Stimulated activated naive CD8-positive, alpha-beta T cell treated with anti-CD3 and anti-CD28 coated beads, Interleukin-15, Interleukin-2, amounts not matched to agents 100 ng/mL and 50 ng/mL, for 24 hours (primary cell): ENCODE results near the gene HSPA1A.
A peak's percentile ranks its signal among the peaks of the same experiment; 100 is the strongest.
"Not testable (repeated sequence)": the region's sequence is repeated elsewhere in the genome, so short reads cannot be mapped to it uniquely, and the experiment has no call there.

Experiments used
- H3K27ac Mint-ChIP-seq: one replicate; pipeline ENCODE4 v1.8.0; 2021; ENCODE audit warnings: mild to moderate bottlenecking, mixed read lengths
- H3K27me3 Mint-ChIP-seq: one replicate; pipeline ENCODE4 v1.8.0; 2021; ENCODE audit warnings: mixed read lengths
- H3K36me3 Mint-ChIP-seq: one replicate; pipeline ENCODE4 v1.8.0; 2021; ENCODE audit warnings: low read depth, mixed read lengths
- H3K4me1 Mint-ChIP-seq: one replicate; pipeline ENCODE4 v1.8.0; 2021; ENCODE audit warnings: low read depth, mixed read lengths
- H3K4me3 Mint-ChIP-seq: one replicate; pipeline ENCODE4 v1.8.0; 2021; ENCODE audit warnings: mild to moderate bottlenecking, mixed read lengths
- H3K9me3 Mint-ChIP-seq: one replicate; pipeline ENCODE4 v1.8.0; 2021; ENCODE audit warnings: mixed read lengths

Gene HSPA1A

GRCh38 chr6:31817133-31817928 lies 2.0 kb downstream of the HSPA1A start:
- Mint-ChIP-seq H3K27ac (peak overlapping the region; percentile 83), H3K4me1 (peaks cover 68% of the 10 kb centered on the region), H3K4me3 (peak overlapping the region; percentile 80)
- not testable (repeated sequence) for H3K27me3 Mint-ChIP-seq, H3K9me3 Mint-ChIP-seq, H3K36me3 Mint-ChIP-seq

- Mint-ChIP-seq H3K27ac (peak overlapping the region; percentile 83), H3K4me3 (peak overlapping the region; percentile 80), H3K4me1 (peaks cover 68% of the 10 kb centered on the region)
- H3K36me3 Mint-ChIP-seq, H3K9me3 Mint-ChIP-seq, H3K27me3 Mint-ChIP-seq: not testable (repeated sequence)
Observed at GRCh38 chr6:31817929-31818511, 2.7 kb downstream of the HSPA1A start.

- Mint-ChIP-seq H3K27me3 (no peaks in the 10 kb centered on the region), H3K36me3 (no peaks in the 10 kb centered on the region), H3K9me3 (no peaks in the 10 kb centered on the region), H3K27ac (no peak overlapping the region), H3K4me3 (no peak overlapping the region), H3K4me1 (peaks cover 56% of the 10 kb centered on the region)
Observed at GRCh38 chr6:31819871-31820299, 4.5 kb downstream of the HSPA1A start.

- not testable (repeated sequence) for H3K9me3 Mint-ChIP-seq, H3K36me3 Mint-ChIP-seq, H3K27me3 Mint-ChIP-seq, H3K27ac Mint-ChIP-seq
- Mint-ChIP-seq H3K4me3 (peak overlapping the region; percentile 84), H3K4me1 (peaks cover 57% of the 10 kb centered on the region)
Observed at GRCh38 chr6:31820399-31820798, 5.1 kb downstream of the HSPA1A start.

- peak overlapping the region; percentile 84 for H3K4me3 Mint-ChIP-seq
- H3K36me3 Mint-ChIP-seq, result no peaks in the 10 kb centered on the region
- H3K27me3 Mint-ChIP-seq, result no peaks in the 10 kb centered on the region
- H3K4me1 Mint-ChIP-seq, result peaks cover 66% of the 10 kb centered on the region
- no peaks in the 10 kb centered on the region for H3K9me3 Mint-ChIP-seq
- H3K27ac Mint-ChIP-seq, result peak overlapping the region; percentile 92
Observed at GRCh38 chr6:31821301-31822035, 6.1 kb downstream of the HSPA1A start.

- peaks cover 73% of the 10 kb centered on the region for H3K4me1 Mint-ChIP-seq
Observed at GRCh38 chr6:31822036-31822821, 6.9 kb downstream of the HSPA1A start.

GRCh38 chr6:31823592-31824196 lies 8.4 kb downstream of the HSPA1A start:
- not testable (repeated sequence) for H3K36me3 Mint-ChIP-seq, H3K27me3 Mint-ChIP-seq, H3K4me3 Mint-ChIP-seq, H3K27ac Mint-ChIP-seq, H3K9me3 Mint-ChIP-seq
- H3K4me1 Mint-ChIP-seq, result peaks cover 61% of the 10 kb centered on the region

More at GRCh38 chr6:31822036-31822821, 6.9 kb downstream of the HSPA1A start:
- Mint-ChIP-seq H3K27ac (peak overlapping the region; percentile 92), H3K27me3 (no peaks in the 10 kb centered on the region), H3K4me3 (peak overlapping the region; percentile 84), H3K9me3 (no peaks in the 10 kb centered on the region), H3K36me3 (no peaks in the 10 kb centered on the region)

- Mint-ChIP-seq H3K4me3 (peak overlapping the region; percentile 90), H3K27ac (peak overlapping the region; percentile 97), H3K27me3 (no peaks in the 10 kb centered on the region), H3K4me1 (peaks cover 59% of the 10 kb centered on the region), H3K9me3 (no peaks in the 10 kb centered on the region), H3K36me3 (peaks cover 9% of the 10 kb centered on the region)
Observed at GRCh38 chr6:31825553-31825952, 10.2 kb downstream of the HSPA1A start.

GRCh38 chr6:31826793-31827285 lies 11.5 kb downstream of the HSPA1A start:
- Mint-ChIP-seq H3K9me3 (no peaks in the 10 kb centered on the region), H3K27ac (peak overlapping the region; percentile 97), H3K27me3 (no peaks in the 10 kb centered on the region), H3K36me3 (peaks cover 12% of the 10 kb centered on the region), H3K4me3 (peak overlapping the region; percentile 90), H3K4me1 (peaks cover 59% of the 10 kb centered on the region)

- peaks cover 53% of the 10 kb centered on the region for H3K4me1 Mint-ChIP-seq
- H3K27ac Mint-ChIP-seq, result peak within 1 kb of the TSS; percentile 97
- H3K27me3 Mint-ChIP-seq, result no peaks in the 10 kb centered on the region
- no peaks in the 10 kb centered on the region for H3K9me3 Mint-ChIP-seq
- peak within 1 kb of the TSS; percentile 90 for H3K4me3 Mint-ChIP-seq
- H3K36me3 Mint-ChIP-seq, result peaks cover 12% of the 10 kb centered on the region
Observed at GRCh38 chr6:31827286-31828079, 12.1 kb downstream of the HSPA1A start, which contains the start of gene HSPA1B. HSPA1B (plus strand) TSS chr6:31827738; CDS start chr6:31827951, 213 bp downstream.

GRCh38 chr6:31829633-31830283 lies 14.4 kb downstream of the HSPA1A start:
- Mint-ChIP-seq H3K27me3 (no peaks in the 10 kb centered on the region), H3K9me3 (no peaks in the 10 kb centered on the region), H3K27ac (peak overlapping the region; percentile 66), H3K4me1 (peaks cover 57% of the 10 kb centered on the region), H3K4me3 (peak overlapping the region; percentile 98), H3K36me3 (peaks cover 14% of the 10 kb centered on the region)

GRCh38 chr6:31830886-31831335 lies 15.6 kb downstream of the HSPA1A start:
- H3K27ac Mint-ChIP-seq, result peak overlapping the region; percentile 66
- no peaks in the 10 kb centered on the region for H3K9me3 Mint-ChIP-seq
- peak overlapping the region; percentile 98 for H3K4me3 Mint-ChIP-seq
- H3K27me3 Mint-ChIP-seq, result no peaks in the 10 kb centered on the region
- peaks cover 25% of the 10 kb centered on the region for H3K36me3 Mint-ChIP-seq
- peaks cover 52% of the 10 kb centered on the region for H3K4me1 Mint-ChIP-seq
